ENCODE data around the gene CADPS2. TPM values are rescaled to one million over a fixed set of nuclear protein-coding genes. Genes with fewer than 3 reads are reported as not detected.

Gene CADPS2
- total RNA-seq, 2 donors from 2014 or later = 31.9 to 63.9 TPM

DNA sequence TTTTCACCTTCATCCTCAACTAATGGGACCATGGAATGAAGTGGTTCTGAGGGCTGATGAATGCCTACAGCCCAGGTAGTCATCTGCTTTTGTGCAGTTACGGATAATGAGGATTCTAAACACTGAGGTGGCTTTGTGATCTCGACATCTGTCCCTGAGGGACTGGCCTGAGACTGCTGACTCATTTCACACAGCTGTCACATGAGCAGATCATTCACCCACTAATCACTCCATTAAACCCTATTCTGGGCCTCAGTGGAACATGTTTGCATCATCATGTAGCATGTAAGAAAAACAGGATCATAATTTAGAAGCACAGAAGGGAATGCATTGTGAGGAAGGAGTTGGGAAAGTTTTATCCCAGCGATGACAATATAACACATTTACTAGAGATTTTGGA, 502.3 kb downstream of the CADPS2 start:
- H3K27me3 ChIP-seq = no peaks in the 10 kb centered on the region
- no peaks in the 10 kb centered on the region for H3K4me1 ChIP-seq
- no peak for TF ChIP-seq POLR2A (IDR thresholded peaks at IDR 0.05)
- TF ChIP-seq, protein P1, sequence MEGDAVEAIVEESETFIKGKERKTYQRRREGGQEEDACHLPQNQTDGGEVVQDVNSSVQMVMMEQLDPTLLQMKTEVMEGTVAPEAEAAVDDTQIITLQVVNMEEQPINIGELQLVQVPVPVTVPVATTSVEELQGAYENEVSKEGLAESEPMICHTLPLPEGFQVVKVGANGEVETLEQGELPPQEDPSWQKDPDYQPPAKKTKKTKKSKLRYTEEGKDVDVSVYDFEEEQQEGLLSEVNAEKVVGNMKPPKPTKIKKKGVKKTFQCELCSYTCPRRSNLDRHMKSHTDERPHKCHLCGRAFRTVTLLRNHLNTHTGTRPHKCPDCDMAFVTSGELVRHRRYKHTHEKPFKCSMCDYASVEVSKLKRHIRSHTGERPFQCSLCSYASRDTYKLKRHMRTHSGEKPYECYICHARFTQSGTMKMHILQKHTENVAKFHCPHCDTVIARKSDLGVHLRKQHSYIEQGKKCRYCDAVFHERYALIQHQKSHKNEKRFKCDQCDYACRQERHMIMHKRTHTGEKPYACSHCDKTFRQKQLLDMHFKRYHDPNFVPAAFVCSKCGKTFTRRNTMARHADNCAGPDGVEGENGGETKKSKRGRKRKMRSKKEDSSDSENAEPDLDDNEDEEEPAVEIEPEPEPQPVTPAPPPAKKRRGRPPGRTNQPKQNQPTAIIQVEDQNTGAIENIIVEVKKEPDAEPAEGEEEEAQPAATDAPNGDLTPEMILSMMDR (IDR thresholded peaks at IDR 0.05) = no peak
- DNase-seq (no peak), ATAC-seq (no peak)
- intact Hi-C loops (cut with DNase I) = no loop called here
- H3K4me3 ChIP-seq = no peak overlapping the region
- no peaks in the 10 kb centered on the region for H3K36me3 ChIP-seq (replicated peaks in 1 of 2; ENCODE audit: insufficient read depth in 1 of 2, low read depth in 2 of 2)
- 78 to 91% methylated on average over 3 of the region's 3 CpGs for WGBS, 2 donors
- no peaks in the 10 kb centered on the region for H3K9me3 ChIP-seq
- no peak overlapping the region for H3K27ac ChIP-seq

DNA sequence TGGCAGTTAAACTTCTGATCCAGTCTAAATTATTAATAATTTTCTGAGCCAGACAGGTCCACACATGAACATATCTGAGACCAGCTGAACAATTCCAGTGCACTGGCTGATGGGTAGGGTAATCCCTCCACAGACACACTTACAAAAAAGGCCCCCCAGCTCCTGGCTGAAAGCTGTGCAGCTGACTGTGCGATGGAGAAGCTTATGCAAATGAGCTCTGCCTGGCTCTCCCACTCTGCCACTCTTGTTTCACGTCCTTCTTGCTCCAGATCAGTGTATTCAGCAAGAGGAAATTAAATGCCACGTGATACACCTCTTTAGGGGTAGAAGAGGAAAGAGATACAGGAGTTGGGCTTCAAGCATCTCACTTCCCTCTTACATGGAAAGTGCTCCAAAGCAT, 505.3 kb downstream of the CADPS2 start:
- no peak overlapping the region for H3K4me3 ChIP-seq
- no peak for ATAC-seq
- no peak for DNase-seq
- H3K9me3 ChIP-seq = no peaks in the 10 kb centered on the region
- WGBS, 2 donors = 63 to 72% methylated on average over 3 of the region's 3 CpGs
- H3K36me3 ChIP-seq (replicated peaks in 1 of 2; ENCODE audit: insufficient read depth in 1 of 2, low read depth in 2 of 2) = no peaks in the 10 kb centered on the region
- TF ChIP-seq, protein P1 (IDR thresholded peaks at IDR 0.05) = no peak
- no peak for TF ChIP-seq POLR2A (IDR thresholded peaks at IDR 0.05)
- intact Hi-C loops (cut with DNase I) = no loop called here
- no peak overlapping the region for H3K27ac ChIP-seq
- no peaks in the 10 kb centered on the region for H3K27me3 ChIP-seq
- no peaks in the 10 kb centered on the region for H3K4me1 ChIP-seq

DNA sequence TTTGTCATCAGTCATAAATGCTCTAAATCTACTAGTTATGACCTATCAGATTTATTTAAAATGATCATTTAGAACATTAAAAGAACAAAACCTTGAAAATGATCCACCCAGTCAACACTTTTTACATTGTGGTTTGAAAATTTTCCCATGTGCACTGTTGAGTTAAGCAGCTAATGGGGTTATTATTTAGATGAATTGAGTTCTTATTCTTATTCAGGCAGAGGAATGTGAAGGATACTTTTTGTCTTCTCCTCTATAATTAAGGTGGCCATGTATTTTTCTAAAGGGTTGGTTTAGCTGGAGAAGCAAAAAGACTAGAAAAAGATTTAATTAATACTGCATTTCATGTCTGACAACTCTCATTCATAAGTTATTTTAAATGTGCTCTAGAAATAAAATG, 506.8 kb downstream of the CADPS2 start:
- intact Hi-C loops (cut with DNase I) = no loop called here
- no peak overlapping the region for H3K27ac ChIP-seq

DNA sequence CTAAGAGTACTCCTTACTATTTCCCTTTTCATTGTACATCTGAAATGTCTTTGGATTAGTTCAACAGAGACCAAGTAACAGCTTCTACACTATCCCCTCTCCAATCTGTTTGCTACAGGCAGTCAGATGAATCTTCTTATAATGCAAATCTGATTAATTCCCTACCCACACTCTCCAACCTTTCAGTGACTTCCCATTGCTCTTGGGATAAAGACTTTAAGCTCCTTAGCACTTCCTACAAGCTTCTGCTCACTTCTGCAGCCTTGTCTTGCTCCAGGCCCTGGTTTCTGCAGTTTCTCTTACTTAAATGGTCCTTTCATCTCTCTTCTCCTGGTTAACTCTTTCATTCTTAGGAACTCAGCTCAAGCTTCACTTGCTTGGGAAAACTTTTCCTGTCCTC, 516.5 kb downstream of the CADPS2 start:
- Histone ChIP-seq H3K27ac (no peak overlapping the region), H3K4me3 (no peak overlapping the region), H3K27me3 (no peaks in the 10 kb centered on the region), H3K9me3 (no peaks in the 10 kb centered on the region), H3K4me1 (no peaks in the 10 kb centered on the region), H3K36me3 (replicated peaks in 1 of 2; ENCODE audit: insufficient read depth in 1 of 2, low read depth in 2 of 2) (no peaks in the 10 kb centered on the region)
- DNase-seq (no peak), ATAC-seq (no peak)
- no peak for TF ChIP-seq POLR2A (IDR thresholded peaks at IDR 0.05)
- TF ChIP-seq, protein P1 (IDR thresholded peaks at IDR 0.05) = no peak
- intact Hi-C loops (cut with DNase I) = no loop called here

More for the DNA sequence above, 506.8 kb downstream of the CADPS2 start:
- Histone ChIP-seq H3K4me3 (no peak overlapping the region), H3K4me1 (no peaks in the 10 kb centered on the region), H3K9me3 (no peaks in the 10 kb centered on the region), H3K36me3 (replicated peaks in 1 of 2; ENCODE audit: insufficient read depth in 1 of 2, low read depth in 2 of 2) (no peaks in the 10 kb centered on the region), H3K27me3 (no peaks in the 10 kb centered on the region)
- ATAC-seq (no peak), DNase-seq (no peak)
- TF ChIP-seq, protein P1 (IDR thresholded peaks at IDR 0.05) = no peak

DNA sequence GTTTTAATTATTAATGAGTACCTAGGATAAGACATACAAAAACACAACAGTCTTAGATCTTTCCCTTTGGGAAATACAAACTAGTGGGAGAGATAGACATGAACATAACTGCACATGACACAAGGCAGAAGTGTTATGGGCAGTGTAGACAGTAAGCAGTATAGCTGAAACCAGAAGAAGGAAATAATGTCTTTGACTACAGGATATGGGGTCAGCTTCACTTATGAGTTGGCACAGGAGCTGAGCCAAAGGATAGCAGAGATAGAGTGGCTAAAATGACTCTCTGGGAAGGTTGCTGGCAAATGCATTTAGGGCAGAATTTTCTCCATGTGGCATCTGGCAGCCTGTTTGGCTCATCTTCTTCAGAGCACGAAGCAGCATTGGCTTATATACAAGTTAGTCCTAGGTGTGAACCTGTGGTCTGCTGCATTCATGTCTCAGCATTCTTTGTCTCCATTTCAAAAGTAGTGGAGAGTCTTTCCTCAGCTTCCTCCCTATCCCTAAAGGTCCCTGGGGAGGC, 521.4 kb downstream of the CADPS2 start:
- DNase-seq (no peak), ATAC-seq (no peak)
- H3K4me1 ChIP-seq = no peaks in the 10 kb centered on the region
- intact Hi-C loops (cut with DNase I) = no loop called here
- no peaks in the 10 kb centered on the region for H3K27me3 ChIP-seq
- 85 to 91% methylated on average over 1 of the region's 1 CpG for WGBS, 2 donors
- no peak overlapping the region for H3K4me3 ChIP-seq
- H3K9me3 ChIP-seq = no peaks in the 10 kb centered on the region
- TF ChIP-seq POLR2A (IDR thresholded peaks at IDR 0.05) = no peak
- TF ChIP-seq, protein P1 (IDR thresholded peaks at IDR 0.05) = no peak
- no peaks in the 10 kb centered on the region for H3K36me3 ChIP-seq (replicated peaks in 1 of 2; ENCODE audit: insufficient read depth in 1 of 2, low read depth in 2 of 2)
- H3K27ac ChIP-seq = no peak overlapping the region

Measured in body of pancreas (tissue), 4 donors.